DOHH2 (cell line): ENCODE data around the gene HHIPL2.

ENCODE experiments used
- EZH2phosphoT487 ChIP-seq: fragments of 200-600 bp; sonication (generic); IDR thresholded peaks from 2 replicates; pipeline ENCODE4 v1.6.1; 2017; ENCODE audit warnings: borderline replicate concordance, mild to moderate bottlenecking, antibody characterized with exemption, low read length, moderate library complexity, mixed read lengths
- TF ChIP-seq, protein P1 (sequence below): fragments of 200-600 bp; sonication (generic); IDR thresholded peaks from one replicate; pipeline ENCODE4 v1.5.1; 2014; ENCODE audit warnings: antibody characterized with exemption, mild to moderate bottlenecking, low read depth, low read length; ENCODE audit not compliant: poor library complexity, severe bottlenecking

DNA sequence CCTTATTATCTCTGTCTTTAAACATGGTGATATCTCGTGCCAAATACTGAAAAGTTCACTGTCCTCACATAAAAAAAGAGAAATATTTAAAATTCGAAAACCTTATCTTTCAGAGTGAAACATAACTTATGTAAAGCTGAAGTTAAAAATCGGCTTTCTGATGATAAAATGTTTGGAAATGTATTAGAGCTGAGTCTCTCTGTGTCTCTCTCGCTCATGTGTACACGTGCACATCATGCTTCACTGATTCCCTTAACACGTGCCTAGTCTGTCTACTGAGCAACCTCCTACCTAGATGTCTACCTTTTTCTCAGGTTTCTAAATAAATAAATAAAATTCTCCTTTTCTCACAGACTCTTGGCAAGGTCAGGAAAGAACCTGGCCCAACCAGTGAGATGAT is 17.1 kb downstream of the HHIPL2 start:
- TF ChIP-seq, protein P1, sequence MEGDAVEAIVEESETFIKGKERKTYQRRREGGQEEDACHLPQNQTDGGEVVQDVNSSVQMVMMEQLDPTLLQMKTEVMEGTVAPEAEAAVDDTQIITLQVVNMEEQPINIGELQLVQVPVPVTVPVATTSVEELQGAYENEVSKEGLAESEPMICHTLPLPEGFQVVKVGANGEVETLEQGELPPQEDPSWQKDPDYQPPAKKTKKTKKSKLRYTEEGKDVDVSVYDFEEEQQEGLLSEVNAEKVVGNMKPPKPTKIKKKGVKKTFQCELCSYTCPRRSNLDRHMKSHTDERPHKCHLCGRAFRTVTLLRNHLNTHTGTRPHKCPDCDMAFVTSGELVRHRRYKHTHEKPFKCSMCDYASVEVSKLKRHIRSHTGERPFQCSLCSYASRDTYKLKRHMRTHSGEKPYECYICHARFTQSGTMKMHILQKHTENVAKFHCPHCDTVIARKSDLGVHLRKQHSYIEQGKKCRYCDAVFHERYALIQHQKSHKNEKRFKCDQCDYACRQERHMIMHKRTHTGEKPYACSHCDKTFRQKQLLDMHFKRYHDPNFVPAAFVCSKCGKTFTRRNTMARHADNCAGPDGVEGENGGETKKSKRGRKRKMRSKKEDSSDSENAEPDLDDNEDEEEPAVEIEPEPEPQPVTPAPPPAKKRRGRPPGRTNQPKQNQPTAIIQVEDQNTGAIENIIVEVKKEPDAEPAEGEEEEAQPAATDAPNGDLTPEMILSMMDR = no peak
- no peak for TF ChIP-seq EZH2phosphoT487
